GM12878 (cell line): Measurements from ENCODE around the gene CCDC117. TPM values are rescaled to one million over a fixed set of nuclear protein-coding genes. Genes with fewer than 3 reads are reported as not detected.

ENCODE experiments used
- ATAC-seq: fragments of 200-7000 bp; cut with Tn5 transposase; 3 replicates; pipeline ENCODE4 v1.9.1; 2020; ENCODE audit warnings: mild to moderate bottlenecking, moderate library complexity
- BruUV-seq: library from RNA; stranded (reverse); fragments of 400-500 nt; replicated peaks from 2 replicates; lab custom pipeline; 2021; lab: Mats Ljungman, UMichigan
- CTCF ChIA-PET: fragments of 300-600 bp; sonication (Branson Sonifier 250); formaldehyde crosslinking; extraction: SDS; loops from one replicate; lab custom pipeline; 2021; ENCODE audit warnings: inconsistent platforms; lab: Yijun Ruan, JAX
- POLR2A ChIA-PET: fragments of 350-600 bp; formaldehyde crosslinking; extraction: SDS; loops from one replicate; lab custom pipeline; 2021; ENCODE audit warnings: inconsistent platforms; lab: Charles Lee
- RAD21 ChIA-PET: fragments of 300-600 bp; sonication (Branson Sonifier 250); formaldehyde crosslinking; loops from one replicate; lab custom pipeline; 2023; ENCODE audit warnings: antibody characterized with exemption; ENCODE audit not compliant: unreplicated experiment; lab: Charles Lee
- SMC1A ChIA-PET: fragments of 300-600 bp; sonication (Branson Sonifier 250); formaldehyde crosslinking; loops from one replicate; lab custom pipeline; 2023; ENCODE audit not compliant: unreplicated experiment, uncharacterized antibody; lab: Charles Lee
- DNase-seq: peaks from one replicate; pipeline ENCODE4 v3.0.0-alpha.2; 2011; ENCODE audit warnings: low read depth, low spot score
- FAIRE-seq: peaks from 3 replicates; lab custom pipeline; 2011; peaks lifted over from hg19 to GRCh38; lab: Jason Lieb, UNC
- H2AFZ ChIP-seq: 2 replicates; pipeline ENCODE4 v1.6.0; 2011; ENCODE audit warnings: low read depth, low read length, control low read depth; ENCODE audit not compliant: control insufficient read depth
- H3K27ac ChIP-seq: 2 replicates; pipeline ENCODE4 v1.5.1; 2011; ENCODE audit warnings: control low read depth; ENCODE audit not compliant: control insufficient read depth, insufficient read depth
- H3K27me3 ChIP-seq, 2 experiments: replicated peaks in 1 of 2; 2 replicates each; pipeline versions ENCODE4 v1.6.0 to v1.6.1; 2011; ENCODE audit warnings: low read length in 1 of 2; ENCODE audit not compliant: control insufficient read depth in 2 of 2, insufficient read depth in 2 of 2
- H3K36me3 ChIP-seq, 2 experiments: 2 replicates each; pipeline ENCODE4 v1.5.1; 2011; ENCODE audit warnings: low read length in 1 of 2; ENCODE audit not compliant: control insufficient read depth in 2 of 2, insufficient read depth in 2 of 2
- H3K4me1 ChIP-seq: 2 replicates; pipeline ENCODE4 v1.6.1; 2011; ENCODE audit warnings: mild to moderate bottlenecking, low read length, moderate library complexity, mixed read lengths; ENCODE audit not compliant: control insufficient read depth, insufficient read depth
- H3K4me2 ChIP-seq: 2 replicates; pipeline ENCODE4 v1.6.0; 2011; ENCODE audit warnings: control low read depth; ENCODE audit not compliant: control insufficient read depth, insufficient read depth
- H3K4me3 ChIP-seq: fragments of 200-600 bp; sonication (generic); 2 replicates; pipeline ENCODE4 v1.5.1; 2016
- H3K79me2 ChIP-seq: 2 replicates; pipeline ENCODE4 v1.6.0; 2011; ENCODE audit warnings: low read length; ENCODE audit not compliant: control insufficient read depth, insufficient read depth
- H3K9ac ChIP-seq: 2 replicates; pipeline ENCODE4 v1.8.0; 2011; ENCODE audit warnings: low read length, control low read depth, mixed read lengths; ENCODE audit not compliant: control insufficient read depth, insufficient read depth
- H3K9me3 ChIP-seq: replicated peaks from 3 replicates; pipeline ENCODE4 v1.5.1; 2011; ENCODE audit warnings: mild to moderate bottlenecking, low read length; ENCODE audit not compliant: control insufficient read depth, insufficient read depth
- H4K20me1 ChIP-seq: 2 replicates; pipeline ENCODE4 v1.6.0; 2011; ENCODE audit not compliant: control insufficient read depth, insufficient read depth
- ASH2L ChIP-seq: fragments of 300-600, 200-600 bp; sonication (generic); IDR thresholded peaks from 2 replicates; pipeline ENCODE4 v1.6.1; 2017; ENCODE audit warnings: low read depth, mild to moderate bottlenecking, borderline replicate concordance
- BRCA1 ChIP-seq: IDR thresholded peaks from 2 replicates; pipeline ENCODE4 v1.6.1; 2011; ENCODE audit warnings: low read depth, low read length, improper control_type of control experiment
- JUND ChIP-seq: IDR thresholded peaks from 2 replicates; pipeline ENCODE4 v1.6.1; 2012; ENCODE audit warnings: low read depth, mild to moderate bottlenecking, low read length, improper control_type of control experiment, moderate library complexity
- RCOR1 ChIP-seq: conservative IDR thresholded peaks from 2 replicates; pipeline ENCODE4 v1.6.1; 2012; ENCODE audit warnings: low read depth, low read length, improper control_type of control experiment
- YBX1 ChIP-seq: fragments of 450-650 bp; IDR thresholded peaks from 2 replicates; pipeline ENCODE4 v1.6.1; 2016; ENCODE audit warnings: antibody characterized with exemption
- WGBS: methylation state at CpG from one replicate; pipeline ENCODE4 v1.1.6; 2016; ENCODE audit warnings: low lambda C conversion rate; ENCODE audit not compliant: insufficient replicate concordance, insufficient coverage; ENCODE audit errors: missing lambda C conversion rate; 5-methylcytosine and 5-hydroxymethylcytosine counted together
- in situ Hi-C: fragments of 300-500 bp; cut with MboI; formaldehyde crosslinking; loops from 9 replicates; pipeline ENCODE4 v1.14.3; 2018; ENCODE audit warnings: mixed read lengths
- intact Hi-C: fragments of 100-400 bp; cut with micrococcal nuclease; formaldehyde crosslinking; loops from one replicate; pipeline ENCODE4 v1.14.2; 2022; ENCODE audit not compliant: unreplicated experiment
- polyA plus RNA-seq, 11 experiments: library from polyadenylated mRNA; depleted of rRNA in 4 of 11; unstranded in 6 of 11; stranded (reverse) in 5 of 11; fragments of >200 nt; fragmentation: Nextera tagmentation in 4 of 11; fragmentation: Illumina TruSeq in 1 of 11; extraction: Ambion mirVana in 4 of 11; extraction: Trizol in 1 of 11; gene quantifications; 1 replicate in 1 of 11; 2 replicates in 10 of 11; pipeline versions ENCODE4 v1.2.1 to v1.2.3, GENCODE V29; 2011 to 2016; ENCODE audit warnings: inconsistent platforms in 2 of 11, missing spikeins in 2 of 11, low read depth in 1 of 11
- total RNA-seq, 4 experiments: library from RNA; depleted of rRNA in 3 of 4; stranded (reverse); fragments of >200 nt in 3 of 4; fragmentation: Illumina TruSeq in 1 of 4; extraction: Trizol in 1 of 4; gene quantifications; 2 replicates each; pipeline versions ENCODE4 v1.2.1 to v1.2.3, GENCODE V29; 2013 to 2021
- TF ChIP-seq, protein P1 (sequence below): fragments of 450-650 bp; IDR thresholded peaks from 2 replicates; pipeline ENCODE4 v1.6.1; 2017; ENCODE audit warnings: low read depth, mild to moderate bottlenecking, moderate library complexity

The CCDC117 gene
- total and polyA plus RNA-seq, 10 of the 15 experiments (the other 5 are each of a cell fraction or from before 2014, with no cell fraction given), result 6.3 to 32.2 (median 20.6) TPM

DNA sequence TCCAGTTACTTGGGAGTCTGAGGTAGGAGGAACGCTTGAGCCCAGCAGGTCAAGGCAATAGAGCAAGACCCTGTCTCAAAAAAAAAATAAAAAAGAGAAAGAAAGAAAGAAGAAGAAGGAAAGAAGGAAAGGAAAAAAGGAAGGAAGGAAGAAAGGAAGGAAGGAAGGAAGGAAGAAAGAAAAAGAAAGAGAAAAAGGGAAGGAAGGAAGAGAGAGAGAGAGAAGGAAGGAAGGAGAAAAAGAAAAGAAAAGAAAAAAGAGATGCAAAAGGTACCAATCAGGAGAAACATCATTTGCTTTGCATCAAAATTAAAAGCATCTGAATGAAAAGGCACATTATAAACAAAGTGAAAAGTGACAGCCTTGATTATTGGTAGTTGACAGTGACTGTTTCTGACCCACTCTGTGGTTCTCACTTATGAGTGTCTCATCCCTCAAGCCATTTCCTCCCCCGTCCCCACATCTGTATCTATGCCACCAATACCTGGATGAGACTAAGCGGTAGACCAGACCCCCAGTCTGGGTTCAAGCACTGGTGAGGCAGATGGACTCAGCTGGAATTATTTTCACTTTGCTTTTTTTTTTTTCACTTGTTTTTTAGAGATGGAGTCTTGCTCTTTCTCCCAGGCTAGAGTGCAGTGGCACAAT lies 60.9 kb downstream of the CCDC117 start:
- no peak overlapping the region for H3K9ac ChIP-seq
- intact Hi-C loops, result no loop called here
- POLR2A ChIA-PET, result no interaction called here
- FAIRE-seq (no peak), ATAC-seq (no peak), DNase-seq (no peak)
- no TSS peak for BruUV-seq
- H3K9me3 ChIP-seq, result no peaks in the 10 kb centered on the region
- H4K20me1 ChIP-seq, result no peaks in the 10 kb centered on the region
- peaks cover 4% of the 10 kb centered on the region for H3K4me1 ChIP-seq
- in situ Hi-C loops, result loop anchor here (10.0 kb wide), 1 partner anchor 789 kb away; no protein-coding TSS in a partner anchor
- no peaks in the 10 kb centered on the region for H3K36me3 ChIP-seq
- CTCF ChIA-PET, result interaction anchor here (0.6 to 7.5 kb wide), 4 partner anchors 45 to 923 kb away, joined by 3 to 152 read pairs (median 66); no protein-coding TSS in a partner anchor
- SMC1A ChIA-PET, result interaction anchor here (0.6 to 8.5 kb wide), 6 partner anchors 12 to 233 kb away, joined by 3 to 137 read pairs (median 4); no protein-coding TSS in a partner anchor
- no peak overlapping the region for H3K4me2 ChIP-seq
- WGBS, result 54% methylated on average over 3 of the region's 3 CpGs
- no peak overlapping the region for H2AFZ ChIP-seq
- H3K4me3 ChIP-seq, result no peak overlapping the region
- RAD21 ChIA-PET, result interaction anchor here (1.6 to 1.8 kb wide), 2 partner anchors 208 to 233 kb away, joined by 5 to 6 read pairs; no protein-coding TSS in a partner anchor
- TF ChIP-seq BRCA1 (no peak), RCOR1 (no peak), JUND (no peak), YBX1 (no peak), ASH2L (no peak)
- TF ChIP-seq, protein P1, sequence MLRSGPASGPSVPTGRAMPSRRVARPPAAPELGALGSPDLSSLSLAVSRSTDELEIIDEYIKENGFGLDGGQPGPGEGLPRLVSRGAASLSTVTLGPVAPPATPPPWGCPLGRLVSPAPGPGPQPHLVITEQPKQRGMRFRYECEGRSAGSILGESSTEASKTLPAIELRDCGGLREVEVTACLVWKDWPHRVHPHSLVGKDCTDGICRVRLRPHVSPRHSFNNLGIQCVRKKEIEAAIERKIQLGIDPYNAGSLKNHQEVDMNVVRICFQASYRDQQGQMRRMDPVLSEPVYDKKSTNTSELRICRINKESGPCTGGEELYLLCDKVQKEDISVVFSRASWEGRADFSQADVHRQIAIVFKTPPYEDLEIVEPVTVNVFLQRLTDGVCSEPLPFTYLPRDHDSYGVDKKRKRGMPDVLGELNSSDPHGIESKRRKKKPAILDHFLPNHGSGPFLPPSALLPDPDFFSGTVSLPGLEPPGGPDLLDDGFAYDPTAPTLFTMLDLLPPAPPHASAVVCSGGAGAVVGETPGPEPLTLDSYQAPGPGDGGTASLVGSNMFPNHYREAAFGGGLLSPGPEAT, result no peak
- H3K27me3 ChIP-seq, result no peaks in the 10 kb centered on the region
- no peaks in the 10 kb centered on the region for H3K79me2 ChIP-seq
- H3K27ac ChIP-seq, result no peak overlapping the region
